NCI-H2171 treated with DMSO at 0.1 percent for 48 hours (cell line): ENCODE data around the gene FUBP3.

Experiments
- DNase-seq: peaks from one replicate; lab custom pipeline; 2025; lab: John Stamatoyannopoulos, UW

The FUBP3 gene

GRCh38 chr9:130662099-130662969 is 83.0 kb downstream of the FUBP3 start:
- DNase-seq, result no peak

GRCh38 chr9:130662970-130663257 is 83.5 kb downstream of the FUBP3 start:
- DNase-seq, result no peak

GRCh38 chr9:130663258-130663976 is 84.0 kb downstream of the FUBP3 start:
- no peak for DNase-seq

- DNase-seq, result peak; percentile 50
Observed at GRCh38 chr9:130663977-130664250, 84.5 kb downstream of the FUBP3 start.

GRCh38 chr9:130664251-130665028 is 85.1 kb downstream of the FUBP3 start, which contains the start of gene PRDM12:
PRDM12 (plus strand) TSS chr9:130664594; CDS start chr9:130664654, 60 bp downstream.
- peak; percentile 50 for DNase-seq

- no peak for DNase-seq
Observed at GRCh38 chr9:130665029-130665430, 85.7 kb downstream of the FUBP3 start.

DNA sequence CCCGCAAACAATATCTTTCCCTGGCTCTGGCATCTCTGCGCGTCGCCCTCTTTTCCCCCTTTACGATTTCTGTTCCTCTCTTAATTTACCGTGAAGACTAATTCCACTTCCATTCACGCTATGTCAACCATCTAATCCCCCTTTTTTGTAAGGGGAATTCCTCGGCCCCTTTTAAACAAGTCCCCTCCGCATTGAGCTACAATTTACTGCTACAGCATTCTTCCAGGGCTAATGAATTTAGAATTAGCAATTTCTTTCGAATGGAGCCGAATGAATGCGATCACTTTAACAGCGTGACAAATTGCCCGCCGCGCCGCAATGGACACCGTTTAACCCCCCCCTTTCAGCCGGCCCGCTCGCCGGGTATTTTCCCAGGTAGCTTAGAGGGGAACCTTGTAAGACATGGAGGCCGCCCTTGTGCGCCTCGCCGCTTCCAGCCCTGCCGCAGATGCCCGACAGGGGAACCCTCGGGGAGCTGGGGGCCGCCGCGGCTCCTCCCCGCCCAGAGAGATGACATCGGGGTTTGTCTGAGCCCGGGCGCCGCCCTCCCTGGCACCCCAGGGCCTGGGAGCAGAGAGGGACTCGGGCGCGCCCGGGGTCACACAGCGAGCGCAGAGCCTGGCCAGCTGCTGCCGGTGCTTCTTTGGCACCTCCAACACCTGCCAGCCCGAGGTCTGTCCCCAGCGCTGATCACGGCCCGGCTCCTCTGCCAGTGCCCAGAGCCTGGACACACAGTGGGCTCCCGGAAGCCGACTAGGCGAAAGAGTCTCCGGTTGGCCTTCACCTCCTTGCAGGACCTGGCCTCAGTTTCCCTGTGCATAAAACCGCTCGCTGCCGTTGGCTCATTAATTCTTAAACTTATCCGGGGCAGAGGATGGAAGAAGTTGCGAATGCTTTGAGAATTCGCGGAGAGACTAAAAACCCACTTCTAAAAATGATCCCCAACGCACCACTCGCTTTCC is 86.3 kb downstream of the FUBP3 start:
- DNase-seq, result no peak

GRCh38 chr9:130666393-130667119 is 87.2 kb downstream of the FUBP3 start:
- no peak for DNase-seq

- DNase-seq, result no peak
Observed at GRCh38 chr9:130667120-130667435, 87.7 kb downstream of the FUBP3 start.

GRCh38 chr9:130668196-130668595 is 88.8 kb downstream of the FUBP3 start:
- DNase-seq, result no peak

DNA sequence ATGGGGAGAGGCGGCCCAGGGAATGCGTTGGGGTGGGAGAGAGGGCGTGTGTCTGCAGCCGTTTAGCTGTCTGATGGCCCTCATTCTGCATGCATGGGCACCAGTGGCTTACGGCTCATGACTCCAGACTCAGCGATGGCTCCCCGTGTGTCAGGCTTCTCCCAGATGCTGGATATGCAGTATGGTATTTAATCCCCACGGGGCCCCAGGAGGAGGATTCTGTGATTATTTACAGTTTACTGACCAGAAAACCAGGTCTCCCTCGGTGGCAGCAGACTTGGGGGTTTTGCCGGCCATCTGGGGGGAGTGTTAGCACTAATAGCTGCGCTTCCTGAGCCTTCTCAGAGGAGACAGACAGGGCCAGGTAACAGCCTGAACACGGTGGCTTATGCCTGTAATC is 89.3 kb downstream of the FUBP3 start:
- DNase-seq, result peak; percentile 71

GRCh38 chr9:130669965-130670364 is 90.6 kb downstream of the FUBP3 start:
- no peak for DNase-seq

DNA sequence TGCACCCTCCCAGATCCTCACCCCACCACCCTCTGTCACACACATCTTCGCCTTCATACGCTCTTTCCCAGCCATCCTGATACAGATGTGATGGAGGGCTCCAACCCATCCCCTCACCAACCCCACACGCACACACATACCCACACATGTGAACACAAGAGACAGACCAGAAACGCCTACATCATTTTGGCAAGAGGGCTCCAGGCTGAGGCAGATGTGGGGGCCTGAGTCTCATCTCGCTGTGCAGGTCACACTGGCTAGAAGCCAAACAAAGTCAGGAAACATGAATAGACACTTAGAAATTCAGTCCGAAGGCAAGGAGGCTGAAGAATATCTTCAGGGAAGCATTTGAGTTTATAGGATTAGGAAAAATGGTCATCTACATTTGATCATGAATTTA is 91.3 kb downstream of the FUBP3 start:
- DNase-seq, result peak; percentile 25

DNA sequence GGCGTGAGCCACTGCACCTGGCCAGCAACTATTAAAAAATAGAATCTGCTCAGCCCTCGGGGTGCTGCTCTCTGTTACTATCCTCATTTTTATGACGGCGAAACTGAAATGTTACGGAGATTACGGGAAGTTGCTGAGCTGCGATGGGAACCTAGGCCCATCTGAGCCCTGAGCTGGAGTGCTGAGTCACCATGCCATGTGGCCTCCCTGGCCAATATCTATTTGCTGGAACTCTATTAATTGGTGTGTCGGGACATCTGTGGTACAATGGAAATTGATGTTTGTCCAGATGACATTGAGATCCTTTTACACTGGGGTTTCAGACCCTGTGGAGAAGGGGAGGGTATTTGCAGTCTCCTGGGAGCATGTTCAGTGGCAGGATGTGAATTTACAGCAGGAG is 93.1 kb downstream of the FUBP3 start:
- peak; percentile 86 for DNase-seq

- peak; percentile 68 for DNase-seq
Observed at GRCh38 chr9:130672933-130673615, 93.7 kb downstream of the FUBP3 start.

DNA sequence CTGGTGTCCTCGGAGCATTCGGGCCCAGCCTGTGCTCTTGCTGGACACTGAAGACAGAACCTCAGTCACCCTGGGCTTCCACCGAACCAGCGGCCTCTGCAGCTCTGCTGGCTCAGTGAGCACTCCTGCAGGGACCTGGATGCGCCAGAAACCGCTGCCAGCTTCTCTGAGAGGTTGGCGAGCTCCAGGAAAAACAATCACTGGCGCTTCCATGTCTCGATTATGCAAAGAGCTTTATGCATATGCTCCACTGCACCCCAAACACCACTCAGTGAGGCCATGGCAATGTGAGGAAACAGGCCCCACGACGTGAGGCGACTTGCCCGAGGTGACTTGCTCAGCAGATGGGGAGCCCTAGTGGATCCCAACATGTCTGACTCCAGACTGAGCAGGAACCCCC is 96.0 kb downstream of the FUBP3 start:
- peak; percentile 90 for DNase-seq

DNA sequence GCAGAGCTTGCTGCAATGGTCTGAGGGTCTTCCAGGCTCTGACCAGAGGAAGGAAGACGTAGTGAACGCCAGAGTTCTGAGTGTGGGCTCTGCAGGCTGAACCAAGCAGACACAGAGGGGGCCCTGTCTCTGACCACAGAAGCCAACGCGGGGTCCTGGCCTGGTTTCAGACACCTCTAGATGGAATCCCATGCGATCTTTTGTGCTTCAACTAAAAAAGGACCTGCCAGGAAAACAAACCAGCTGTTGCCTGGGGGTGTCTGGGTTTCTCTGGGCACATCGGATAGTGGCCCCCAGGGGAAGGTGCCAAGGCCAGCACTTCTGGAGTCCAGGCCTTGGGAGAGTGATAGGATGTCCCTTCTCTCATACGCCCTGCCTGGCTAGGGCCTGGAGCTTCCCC is 97.9 kb downstream of the FUBP3 start:
- no peak for DNase-seq

DNA sequence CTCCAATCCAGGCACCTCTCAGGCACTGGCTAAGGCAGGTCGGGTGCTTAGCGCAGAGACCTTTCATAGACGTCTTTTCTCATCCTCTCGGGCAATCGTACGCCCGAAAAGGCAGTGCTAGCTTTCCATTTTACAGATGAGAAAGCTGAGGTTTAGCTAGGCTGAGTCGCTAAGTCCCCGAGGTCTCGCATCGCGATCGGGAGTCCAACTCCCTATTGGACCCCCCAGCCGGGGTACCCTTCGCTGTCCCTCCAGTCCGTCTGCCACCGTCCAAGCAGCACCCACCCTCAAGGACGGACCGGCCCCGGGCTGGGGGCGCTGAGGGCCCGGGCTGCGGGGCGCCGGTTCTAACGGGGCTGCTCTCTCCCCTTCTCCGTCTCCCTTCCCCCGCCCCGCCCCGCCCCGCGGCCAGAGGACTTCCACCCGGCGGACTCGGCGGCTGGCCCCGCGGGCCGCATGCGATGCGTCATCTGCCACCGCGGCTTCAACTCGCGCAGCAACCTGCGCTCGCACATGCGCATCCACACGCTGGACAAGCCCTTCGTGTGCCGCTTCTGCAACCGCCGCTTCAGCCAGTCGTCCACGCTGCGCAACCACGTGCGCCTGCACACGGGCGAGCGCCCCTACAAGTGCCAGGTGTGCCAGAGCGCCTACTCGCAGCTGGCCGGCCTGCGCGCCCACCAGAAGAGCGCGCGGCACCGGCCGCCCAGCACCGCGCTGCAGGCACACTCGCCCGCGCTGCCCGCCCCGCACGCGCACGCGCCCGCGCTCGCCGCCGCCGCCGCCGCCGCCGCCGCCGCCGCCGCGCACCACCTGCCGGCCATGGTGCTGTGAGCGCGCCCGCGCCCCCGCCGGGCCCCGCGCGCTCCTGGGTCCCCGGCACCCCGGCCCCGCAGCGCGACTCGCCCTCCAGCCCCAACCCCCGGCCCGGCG is 101.7 kb downstream of the FUBP3 start:
- peak; percentile 64 for DNase-seq

GRCh38 chr9:130681769-130682420 is 102.5 kb downstream of the FUBP3 start:
- DNase-seq, result no peak
